ENCODE results near the gene ABHD16A.
A peak's percentile ranks its signal among the peaks of the same experiment; 100 is the strongest.

ABHD16A gene

DNA sequence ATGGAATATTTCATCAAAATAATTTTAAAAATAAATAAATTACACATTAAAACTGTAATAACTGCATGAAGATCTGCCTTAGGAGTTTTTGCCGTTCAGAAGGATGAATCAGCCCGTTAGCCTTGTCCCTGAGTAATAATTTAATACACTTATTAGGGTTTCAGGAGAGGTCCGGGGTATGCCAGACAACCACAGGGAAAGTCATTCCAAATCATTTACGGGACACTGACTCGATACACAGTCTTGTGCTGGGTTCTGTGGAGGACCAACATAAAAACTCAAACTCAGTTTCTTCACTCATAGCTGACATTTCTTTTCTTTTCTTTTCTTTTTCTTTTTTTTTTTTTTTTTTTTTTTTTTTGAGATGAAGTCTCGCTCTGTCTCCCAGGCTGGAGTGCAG, 2.8 kb upstream of the ABHD16A start:
- no peak overlapping the region for H3K4me3 ChIP-seq (replicated peaks in 1 of 2; ENCODE audit: low read depth in 2 of 2, low read length in 2 of 2)
- no peak for DNase-seq (ENCODE audit: low read depth in 2 of 2)
- TF ChIP-seq, protein P1, sequence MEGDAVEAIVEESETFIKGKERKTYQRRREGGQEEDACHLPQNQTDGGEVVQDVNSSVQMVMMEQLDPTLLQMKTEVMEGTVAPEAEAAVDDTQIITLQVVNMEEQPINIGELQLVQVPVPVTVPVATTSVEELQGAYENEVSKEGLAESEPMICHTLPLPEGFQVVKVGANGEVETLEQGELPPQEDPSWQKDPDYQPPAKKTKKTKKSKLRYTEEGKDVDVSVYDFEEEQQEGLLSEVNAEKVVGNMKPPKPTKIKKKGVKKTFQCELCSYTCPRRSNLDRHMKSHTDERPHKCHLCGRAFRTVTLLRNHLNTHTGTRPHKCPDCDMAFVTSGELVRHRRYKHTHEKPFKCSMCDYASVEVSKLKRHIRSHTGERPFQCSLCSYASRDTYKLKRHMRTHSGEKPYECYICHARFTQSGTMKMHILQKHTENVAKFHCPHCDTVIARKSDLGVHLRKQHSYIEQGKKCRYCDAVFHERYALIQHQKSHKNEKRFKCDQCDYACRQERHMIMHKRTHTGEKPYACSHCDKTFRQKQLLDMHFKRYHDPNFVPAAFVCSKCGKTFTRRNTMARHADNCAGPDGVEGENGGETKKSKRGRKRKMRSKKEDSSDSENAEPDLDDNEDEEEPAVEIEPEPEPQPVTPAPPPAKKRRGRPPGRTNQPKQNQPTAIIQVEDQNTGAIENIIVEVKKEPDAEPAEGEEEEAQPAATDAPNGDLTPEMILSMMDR (IDR thresholded peaks at IDR 0.05; ENCODE audit: low read depth, low read length) = no peak

DNA sequence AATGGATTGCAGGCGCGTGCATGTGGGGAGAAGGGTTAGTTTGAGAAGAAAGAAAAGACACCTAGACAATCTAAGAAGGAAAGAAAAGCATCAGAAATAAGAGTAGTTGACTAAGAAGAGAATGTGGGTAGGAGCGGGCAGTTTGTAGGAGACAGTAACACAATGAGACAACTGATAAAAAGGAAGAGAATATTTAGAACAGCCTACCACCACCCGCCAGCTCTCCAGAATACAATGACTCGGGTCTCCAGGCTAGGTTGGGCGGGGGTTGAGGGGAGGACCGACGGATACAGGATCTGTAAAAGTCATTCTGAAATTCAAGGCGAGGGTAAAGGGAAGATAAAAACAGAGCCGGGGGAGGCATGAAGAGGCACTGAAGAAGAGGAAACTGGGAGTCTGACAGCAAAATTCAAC, 712 bp downstream of the ABHD16A start:
- TF ChIP-seq, protein P1 (IDR thresholded peaks at IDR 0.05; ENCODE audit: low read depth, low read length) = no peak
- DNase-seq (ENCODE audit: low read depth in 2 of 2) = peak in 1 of 2 donors; percentile 24

DNA sequence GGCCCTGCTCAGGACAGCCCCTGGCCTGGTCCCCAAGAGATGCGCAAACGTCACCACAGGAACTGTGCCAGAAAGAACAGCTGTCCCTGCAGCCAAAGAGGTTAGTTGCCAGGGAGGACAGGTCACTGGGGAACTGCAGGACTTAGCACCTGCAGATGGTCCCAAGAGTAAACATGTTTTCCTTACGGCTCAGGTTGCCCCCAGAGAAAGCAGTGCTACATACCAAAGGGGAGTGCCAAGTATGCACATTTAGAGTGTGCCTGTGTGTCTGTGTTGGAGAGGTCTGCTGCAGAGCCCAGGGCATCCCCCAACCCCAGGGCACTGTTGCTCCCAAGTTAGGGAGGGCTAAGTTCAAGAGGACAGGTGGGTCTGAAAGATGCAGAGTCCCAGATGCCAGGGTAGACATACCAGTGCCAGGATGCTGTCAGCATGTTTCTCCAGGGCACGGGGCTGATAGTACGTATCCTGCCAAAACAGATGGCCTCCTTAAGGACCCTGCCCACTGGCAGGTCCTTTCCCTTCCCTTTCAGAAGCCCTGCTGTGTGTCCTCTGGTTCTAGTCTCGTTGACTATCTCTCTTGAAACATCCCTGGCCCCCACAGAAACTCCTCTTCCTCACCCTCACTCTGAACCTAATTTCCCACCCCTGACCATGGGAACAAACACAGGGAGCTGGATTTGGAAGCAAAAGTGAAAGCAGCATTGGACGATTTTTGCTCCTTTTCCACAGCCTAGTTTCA, 1.3 kb downstream of the ABHD16A start:
- DNase-seq (ENCODE audit: low read depth in 2 of 2) = peak in 1 of 2 donors; percentile 33
- TF ChIP-seq, protein P1 (IDR thresholded peaks at IDR 0.05; ENCODE audit: low read depth, low read length) = no peak

More for the DNA sequence above, 712 bp downstream of the ABHD16A start:
- H3K4me3 ChIP-seq (replicated peaks in 1 of 2; ENCODE audit: low read depth in 2 of 2, low read length in 2 of 2) = peak overlapping the region; percentile 86 to 93

DNA sequence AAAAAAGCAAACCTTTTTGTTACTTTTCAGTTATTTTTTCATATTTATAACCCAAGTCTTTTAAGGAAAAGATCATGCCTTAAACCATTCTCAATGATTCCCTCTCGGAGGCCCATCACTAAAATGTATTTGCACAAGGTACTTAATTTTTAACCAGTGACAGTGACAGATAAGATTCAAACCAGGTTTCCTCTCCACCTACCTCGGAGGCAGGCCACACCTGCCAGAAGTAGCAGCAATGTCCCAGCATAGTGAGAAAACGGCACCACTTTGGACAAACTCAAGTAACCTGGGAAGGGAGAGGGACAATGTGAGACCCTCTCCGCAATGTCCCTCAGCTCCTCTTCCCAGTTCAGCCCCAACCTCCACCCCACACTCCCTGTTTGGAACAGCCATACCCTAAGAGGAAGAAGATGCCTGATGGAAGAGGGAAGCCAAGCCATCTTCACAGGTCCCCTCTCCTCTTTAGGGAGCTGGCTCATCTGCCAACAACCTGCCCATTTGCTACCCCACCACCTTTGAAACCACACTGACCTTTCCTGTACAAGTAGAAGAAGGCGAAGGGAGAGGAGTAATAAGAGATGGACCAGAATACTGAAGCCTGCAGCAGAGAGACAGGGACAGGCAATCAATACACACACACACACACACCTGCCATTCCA, 2.3 kb downstream of the ABHD16A start:
- H3K4me3 ChIP-seq (replicated peaks in 1 of 2; ENCODE audit: low read depth in 2 of 2, low read length in 2 of 2) = no peak overlapping the region
- DNase-seq (ENCODE audit: low read depth in 2 of 2) = no peak
- TF ChIP-seq, protein P1 (IDR thresholded peaks at IDR 0.05; ENCODE audit: low read depth, low read length) = no peak

More for the DNA sequence above, 1.3 kb downstream of the ABHD16A start:
- peak overlapping the region; percentile 86 to 93 for H3K4me3 ChIP-seq (replicated peaks in 1 of 2; ENCODE audit: low read depth in 2 of 2, low read length in 2 of 2)

DNA sequence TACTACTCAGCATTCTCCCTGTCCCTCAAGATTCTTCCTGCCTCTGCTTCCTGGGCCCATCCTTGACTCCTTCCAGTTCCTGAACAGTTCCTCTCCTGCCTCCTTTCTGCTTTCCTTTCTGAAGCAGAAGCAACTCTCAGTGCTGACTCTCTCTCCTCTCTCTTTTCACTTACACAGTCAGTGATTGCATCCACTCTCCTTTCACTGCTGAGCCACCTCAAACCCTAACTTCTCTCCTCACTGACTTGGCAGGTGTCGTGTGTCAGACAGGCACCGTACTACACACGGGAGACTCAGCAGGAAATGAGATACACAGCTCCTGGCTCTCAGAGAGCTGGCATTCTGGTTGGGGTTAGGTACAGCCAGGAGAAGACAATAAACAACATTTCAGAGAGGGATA, 5.6 kb downstream of the ABHD16A start:
- no peak overlapping the region for H3K4me3 ChIP-seq (replicated peaks in 1 of 2; ENCODE audit: low read depth in 2 of 2, low read length in 2 of 2)
- TF ChIP-seq, protein P1 (IDR thresholded peaks at IDR 0.05; ENCODE audit: low read depth, low read length) = no peak
- DNase-seq (ENCODE audit: low read depth in 2 of 2) = peak in 1 of 2 donors; percentile 13

DNA sequence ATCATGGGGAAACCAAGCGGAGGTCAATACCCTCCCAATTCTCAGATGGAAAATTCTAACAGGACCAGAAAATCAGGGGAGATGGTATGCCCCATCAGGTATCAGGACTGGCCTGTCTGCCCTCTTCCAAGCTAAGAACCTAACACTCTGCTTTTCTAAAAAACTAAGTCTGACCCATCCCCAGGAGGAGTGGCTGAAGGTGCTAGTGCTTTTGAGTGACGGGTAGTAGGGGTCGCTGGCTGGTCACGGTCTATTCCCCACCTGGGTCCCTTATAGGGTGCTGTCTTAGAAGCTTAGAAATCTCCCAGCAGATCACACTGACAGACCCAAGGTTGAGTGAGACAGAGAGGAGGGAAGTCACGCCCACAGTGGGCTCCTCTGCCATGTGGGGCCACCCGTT, 9.6 kb downstream of the ABHD16A start:
- no peak overlapping the region for H3K4me3 ChIP-seq (replicated peaks in 1 of 2; ENCODE audit: low read depth in 2 of 2, low read length in 2 of 2)
- TF ChIP-seq, protein P1 (IDR thresholded peaks at IDR 0.05; ENCODE audit: low read depth, low read length) = no peak
- no peak for DNase-seq (ENCODE audit: low read depth in 2 of 2)

Data from cardiac fibroblast (primary cell).